GM12878 (cell line): ENCODE measurements around the gene ZC3H8. TPM values are rescaled to one million over a fixed set of nuclear protein-coding genes. Genes with fewer than 3 reads are reported as not detected.

Experiments
- CEBPB ChIP-seq, 2 experiments: fragments of 150-350 bp in 1 of 2; IDR thresholded peaks; 2 replicates each; pipeline ENCODE4 v1.6.1; 2012 to 2014; ENCODE audit warnings: low read depth in 2 of 2, low read length in 2 of 2, borderline replicate concordance in 1 of 2, inconsistent platforms in 1 of 2
- HDAC6 ChIP-seq: fragments of 200-600 bp; sonication (generic); IDR thresholded peaks from one replicate; pipeline ENCODE4 v1.8.0; 2017; ENCODE audit warnings: antibody characterized with exemption; ENCODE audit not compliant: unreplicated experiment
- MXI1 ChIP-seq: fragments of 150-350 bp; IDR thresholded peaks from 2 replicates; pipeline ENCODE4 v1.6.1; 2011; ENCODE audit warnings: low read depth, mild to moderate bottlenecking, inconsistent platforms, low read length, improper control_type of control experiment
- NFYB ChIP-seq: IDR thresholded peaks from 2 replicates; pipeline ENCODE4 v1.6.1; 2011; ENCODE audit warnings: low read depth, mild to moderate bottlenecking, low read length, improper control_type of control experiment, moderate library complexity; ENCODE audit not compliant: insufficient read depth
- NR2F1 ChIP-seq: fragments of 450-650 bp; conservative IDR thresholded peaks from 2 replicates; pipeline ENCODE4 v1.6.1; 2017; ENCODE audit warnings: mild to moderate bottlenecking
- ZBTB4 ChIP-seq: fragments of 450-650 bp; formaldehyde crosslinking; IDR thresholded peaks from 2 replicates; pipeline ENCODE4 v1.4.0; 2022; ENCODE audit warnings: mild to moderate bottlenecking, moderate library complexity
- polyA plus RNA-seq, 11 experiments: library from polyadenylated mRNA; depleted of rRNA in 4 of 11; unstranded in 6 of 11; stranded (reverse) in 5 of 11; fragments of >200 nt; fragmentation: Nextera tagmentation in 4 of 11; fragmentation: Illumina TruSeq in 1 of 11; extraction: Ambion mirVana in 4 of 11; extraction: Trizol in 1 of 11; gene quantifications; 1 replicate in 1 of 11; 2 replicates in 10 of 11; pipeline versions ENCODE4 v1.2.1 to v1.2.3, GENCODE V29; 2011 to 2016; ENCODE audit warnings: inconsistent platforms in 2 of 11, missing spikeins in 2 of 11, low read depth in 1 of 11
- total RNA-seq, 4 experiments: library from RNA; depleted of rRNA in 3 of 4; stranded (reverse); fragments of >200 nt in 3 of 4; fragmentation: Illumina TruSeq in 1 of 4; extraction: Trizol in 1 of 4; gene quantifications; 2 replicates each; pipeline versions ENCODE4 v1.2.1 to v1.2.3, GENCODE V29; 2013 to 2021
- TF ChIP-seq, protein P1 (sequence below): fragments of 450-650 bp; IDR thresholded peaks from 2 replicates; pipeline ENCODE4 v1.6.1; 2017; ENCODE audit warnings: low read depth, mild to moderate bottlenecking, moderate library complexity

The ZC3H8 gene
- total and polyA plus RNA-seq, 10 of the 15 experiments (the other 5 are each of a cell fraction or from before 2014, with no cell fraction given): 9.9 to 28.4 (median 19.5) TPM

DNA sequence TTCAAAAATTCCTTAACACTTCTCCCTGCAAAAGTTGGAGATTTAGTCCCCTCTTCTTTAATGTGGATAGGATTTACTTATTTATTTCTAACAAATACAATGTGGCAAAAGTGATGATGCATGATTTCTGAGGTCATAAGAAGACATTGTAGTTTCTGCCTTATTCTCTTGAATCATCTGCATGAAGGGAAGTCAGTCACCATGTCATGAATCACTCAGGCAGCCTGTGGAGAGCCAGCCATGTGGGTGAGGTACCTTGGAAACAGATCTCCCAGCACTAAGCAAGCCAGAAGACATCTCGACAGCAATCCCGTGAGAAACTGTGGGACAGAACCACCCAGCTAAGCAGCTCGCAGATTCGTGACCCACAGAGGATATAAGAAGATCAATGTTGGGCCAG, 2.7 kb upstream of the ZC3H8 start (continued):
- TF ChIP-seq ZBTB4 (CRISPR knock-in tag): no peak
- TF ChIP-seq MXI1: no peak
- no peak for TF ChIP-seq HDAC6
- TF ChIP-seq, protein P1, sequence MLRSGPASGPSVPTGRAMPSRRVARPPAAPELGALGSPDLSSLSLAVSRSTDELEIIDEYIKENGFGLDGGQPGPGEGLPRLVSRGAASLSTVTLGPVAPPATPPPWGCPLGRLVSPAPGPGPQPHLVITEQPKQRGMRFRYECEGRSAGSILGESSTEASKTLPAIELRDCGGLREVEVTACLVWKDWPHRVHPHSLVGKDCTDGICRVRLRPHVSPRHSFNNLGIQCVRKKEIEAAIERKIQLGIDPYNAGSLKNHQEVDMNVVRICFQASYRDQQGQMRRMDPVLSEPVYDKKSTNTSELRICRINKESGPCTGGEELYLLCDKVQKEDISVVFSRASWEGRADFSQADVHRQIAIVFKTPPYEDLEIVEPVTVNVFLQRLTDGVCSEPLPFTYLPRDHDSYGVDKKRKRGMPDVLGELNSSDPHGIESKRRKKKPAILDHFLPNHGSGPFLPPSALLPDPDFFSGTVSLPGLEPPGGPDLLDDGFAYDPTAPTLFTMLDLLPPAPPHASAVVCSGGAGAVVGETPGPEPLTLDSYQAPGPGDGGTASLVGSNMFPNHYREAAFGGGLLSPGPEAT: no peak
- no peak for TF ChIP-seq CEBPB (IDR thresholded peaks at IDR 0.05; ENCODE audit: borderline replicate concordance in 1 of 2, low read depth in 2 of 2, low read length in 2 of 2)
- TF ChIP-seq NFYB: no peak
- no peak for TF ChIP-seq NR2F1
